H1 (cell line): ENCODE measurements around the gene RNF157. TPM values are rescaled to one million over a fixed set of nuclear protein-coding genes. Genes with fewer than 3 reads are reported as not detected.

Experiments used
- SIX5 ChIP-seq: IDR thresholded peaks from 2 replicates; pipeline ENCODE4 v1.6.1; 2011; ENCODE audit warnings: mild to moderate bottlenecking, low read depth, low read length
- SP1 ChIP-seq: IDR thresholded peaks from 2 replicates; pipeline ENCODE4 v1.6.1; 2011; ENCODE audit warnings: low read depth, low read length
- polyA plus RNA-seq, 7 experiments: library from polyadenylated mRNA; depleted of rRNA in 3 of 7; stranded (reverse) in 5 of 7; unstranded in 2 of 7; fragments of >200 nt in 5 of 7; fragments of 200-250 nt in 2 of 7; gene quantifications; 1 replicate in 5 of 7; 2 replicates in 1 of 7; 4 replicates in 1 of 7; pipeline versions ENCODE4 v1.2.1 to v1.2.3, GENCODE V29; 2011 to 2013; ENCODE audit warnings: missing spikeins in 2 of 7, mixed read lengths in 2 of 7
- total RNA-seq: library from RNA; stranded (reverse); fragmentation: NEBNext Ultra II Directional; extraction: Animal tissue kit (Norgen Biotek cat#: 25700); gene quantifications from 2 replicates; pipeline ENCODE4 v1.2.1, GENCODE V29; 2021

Gene RNF157
- total and polyA plus RNA-seq, 2 of the 8 experiments (the other 6 are each of a cell fraction or from before 2014, with no cell fraction given) = 13.4 to 16.7 TPM

GRCh38 chr17:76107509-76107908 lies 132.8 kb downstream of the RNF157 start (continued):
- TF ChIP-seq SIX5 = no peak
- no peak for TF ChIP-seq SP1
